ENCODE results near the gene HS6ST3. TPM values are rescaled to one million over a fixed set of nuclear protein-coding genes. Genes with fewer than 3 reads are reported as not detected.

HS6ST3 gene
- total RNA-seq, 1 donor = not detected

GRCh38 chr13:96743296-96744089 is 653.6 kb downstream of the HS6ST3 start:
- H3K4me3 ChIP-seq (ENCODE audit: low read depth, low read length) = no peak overlapping the region
- DNase-seq (ENCODE audit: low read depth) = no peak
- TF ChIP-seq, protein P1, sequence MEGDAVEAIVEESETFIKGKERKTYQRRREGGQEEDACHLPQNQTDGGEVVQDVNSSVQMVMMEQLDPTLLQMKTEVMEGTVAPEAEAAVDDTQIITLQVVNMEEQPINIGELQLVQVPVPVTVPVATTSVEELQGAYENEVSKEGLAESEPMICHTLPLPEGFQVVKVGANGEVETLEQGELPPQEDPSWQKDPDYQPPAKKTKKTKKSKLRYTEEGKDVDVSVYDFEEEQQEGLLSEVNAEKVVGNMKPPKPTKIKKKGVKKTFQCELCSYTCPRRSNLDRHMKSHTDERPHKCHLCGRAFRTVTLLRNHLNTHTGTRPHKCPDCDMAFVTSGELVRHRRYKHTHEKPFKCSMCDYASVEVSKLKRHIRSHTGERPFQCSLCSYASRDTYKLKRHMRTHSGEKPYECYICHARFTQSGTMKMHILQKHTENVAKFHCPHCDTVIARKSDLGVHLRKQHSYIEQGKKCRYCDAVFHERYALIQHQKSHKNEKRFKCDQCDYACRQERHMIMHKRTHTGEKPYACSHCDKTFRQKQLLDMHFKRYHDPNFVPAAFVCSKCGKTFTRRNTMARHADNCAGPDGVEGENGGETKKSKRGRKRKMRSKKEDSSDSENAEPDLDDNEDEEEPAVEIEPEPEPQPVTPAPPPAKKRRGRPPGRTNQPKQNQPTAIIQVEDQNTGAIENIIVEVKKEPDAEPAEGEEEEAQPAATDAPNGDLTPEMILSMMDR (IDR thresholded peaks at IDR 0.05; ENCODE audit: insufficient read depth, low read depth, low read length) = no peak

DNA sequence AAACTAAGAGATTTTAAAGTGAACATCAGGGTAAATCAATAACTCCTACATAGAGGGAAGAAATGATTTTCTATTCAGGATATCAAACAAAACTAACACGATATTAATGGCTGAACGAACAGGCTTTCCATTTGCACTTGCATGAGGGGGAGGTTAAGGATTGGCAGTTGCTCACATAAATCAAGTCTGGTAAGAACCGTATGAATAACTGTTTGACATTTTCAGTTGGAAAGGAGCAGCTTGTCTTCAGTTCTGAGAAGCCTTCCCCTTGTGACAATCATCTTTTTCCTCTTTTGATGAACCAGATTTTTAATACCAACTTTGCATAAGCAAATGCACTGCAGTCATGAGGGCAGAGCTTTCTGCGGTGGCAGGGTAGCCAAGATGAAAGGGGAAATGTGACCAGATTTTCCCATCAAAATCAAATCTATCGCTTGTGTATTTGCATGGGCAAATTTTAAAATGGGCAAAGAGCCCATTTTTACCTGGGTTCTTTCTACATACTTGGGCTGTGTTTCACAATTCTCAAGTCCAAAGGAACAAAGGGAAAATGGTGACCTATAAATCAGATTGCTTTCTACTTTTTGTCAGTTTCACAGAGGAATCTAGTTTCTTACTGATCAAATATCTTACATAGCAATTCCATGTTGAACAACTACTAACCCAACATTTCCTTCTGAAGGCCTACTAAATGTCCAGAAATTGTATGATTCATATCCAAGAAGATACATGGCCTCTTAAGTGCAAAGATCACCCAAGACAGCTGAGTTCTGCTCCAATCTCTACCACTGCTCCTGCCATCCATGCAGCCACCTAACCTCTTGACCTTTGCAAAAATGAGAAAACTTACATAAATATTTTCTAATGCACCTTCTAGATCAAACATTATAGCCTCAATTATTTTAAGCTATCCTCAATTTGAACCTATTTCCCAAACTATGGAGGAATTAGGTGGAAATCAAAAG is 654.7 kb downstream of the HS6ST3 start:
- DNase-seq (ENCODE audit: low read depth) = no peak

DNA sequence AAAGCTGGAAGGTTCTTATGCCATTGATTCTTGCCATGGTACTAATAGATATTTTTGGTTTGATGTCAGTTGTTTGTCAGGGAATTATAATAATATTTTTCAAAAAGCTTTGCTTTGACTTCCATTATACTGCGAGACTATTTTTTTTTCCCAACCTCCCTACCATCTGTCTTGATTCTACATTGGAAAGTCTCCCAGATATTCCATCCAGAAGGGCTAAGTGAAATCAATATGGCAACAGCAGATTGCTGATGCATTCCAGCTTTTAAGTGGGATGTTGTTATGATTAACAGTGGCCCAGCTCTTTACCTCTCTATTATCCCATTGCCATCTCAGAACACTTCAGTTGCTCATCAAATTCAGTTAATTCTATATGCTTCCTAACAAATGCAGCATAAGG is 657.0 kb downstream of the HS6ST3 start:
- H3K4me3 ChIP-seq (ENCODE audit: low read depth, low read length) = no peak overlapping the region
- TF ChIP-seq, protein P1 (IDR thresholded peaks at IDR 0.05; ENCODE audit: insufficient read depth, low read depth, low read length) = no peak
- DNase-seq (ENCODE audit: low read depth) = no peak

More for the DNA sequence above, 654.7 kb downstream of the HS6ST3 start:
- H3K4me3 ChIP-seq (ENCODE audit: low read depth, low read length) = no peak overlapping the region
- TF ChIP-seq, protein P1 (IDR thresholded peaks at IDR 0.05; ENCODE audit: insufficient read depth, low read depth, low read length) = no peak

GRCh38 chr13:96749825-96750224 is 659.9 kb downstream of the HS6ST3 start:
- TF ChIP-seq, protein P1 (IDR thresholded peaks at IDR 0.05; ENCODE audit: insufficient read depth, low read depth, low read length) = no peak
- DNase-seq (ENCODE audit: low read depth) = no peak
- no peak overlapping the region for H3K4me3 ChIP-seq (ENCODE audit: low read depth, low read length)

DNA sequence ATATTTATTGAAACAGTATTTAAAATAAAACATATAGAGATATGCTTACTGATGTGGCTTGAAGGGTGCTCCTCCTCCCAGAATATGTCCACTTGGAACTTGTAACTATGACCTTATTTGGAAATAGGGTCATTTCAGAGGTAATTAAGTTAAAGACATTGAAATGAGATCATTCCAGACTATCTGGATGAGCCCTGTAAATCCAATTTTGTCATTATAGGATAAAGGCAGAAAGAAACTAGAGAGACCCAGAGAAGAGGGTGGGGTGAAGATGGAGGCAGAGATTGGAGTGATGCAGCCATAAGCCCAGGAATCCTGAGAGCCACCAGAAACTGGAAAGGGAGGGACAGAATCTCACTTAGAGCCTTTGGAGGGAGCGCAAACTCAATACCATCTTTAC is 661.2 kb downstream of the HS6ST3 start:
- no peak for DNase-seq (ENCODE audit: low read depth)
- H3K4me3 ChIP-seq (ENCODE audit: low read depth, low read length) = no peak overlapping the region
- TF ChIP-seq, protein P1 (IDR thresholded peaks at IDR 0.05; ENCODE audit: insufficient read depth, low read depth, low read length) = no peak

DNA sequence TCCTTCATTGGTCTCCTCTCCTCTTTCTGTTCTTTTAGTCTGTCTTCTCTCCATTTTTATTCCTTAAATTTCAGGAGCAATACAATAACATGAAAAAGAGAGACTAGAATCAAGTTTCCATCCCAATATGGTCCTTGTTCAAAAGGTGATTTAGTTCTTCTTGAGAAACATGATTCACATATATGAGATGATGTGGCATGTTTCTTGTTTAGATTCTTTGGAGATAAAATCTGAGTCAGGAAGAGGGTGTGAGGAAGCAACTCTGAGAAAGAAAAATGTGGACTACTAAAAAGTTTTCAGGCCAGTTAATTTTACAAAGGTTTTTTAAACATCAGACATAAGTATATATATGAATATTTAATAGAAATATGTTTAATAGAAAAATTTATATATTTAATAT is 673.0 kb downstream of the HS6ST3 start:
- TF ChIP-seq, protein P1 (IDR thresholded peaks at IDR 0.05; ENCODE audit: insufficient read depth, low read depth, low read length) = no peak
- no peak for DNase-seq (ENCODE audit: low read depth)
- no peak overlapping the region for H3K4me3 ChIP-seq (ENCODE audit: low read depth, low read length)
